ENCODE measurements around the gene RAB7B. TPM values are rescaled to one million over a fixed set of nuclear protein-coding genes. Genes with fewer than 3 reads are reported as not detected.
A peak's percentile ranks its signal among the peaks of the same experiment; 100 is the strongest.

The RAB7B gene
- total RNA-seq, 1 experiment from 2014 or later, result 0.55 TPM

- no peak overlapping the region for H3K27ac ChIP-seq
- no peak for DNase-seq (ENCODE audit: low read depth in 1 of 2, low spot score in 2 of 2)
- no peaks in the 10 kb centered on the region for H3K36me3 ChIP-seq
- H3K9me3 ChIP-seq (replicated peaks), result no peaks in the 10 kb centered on the region
- H3K4me1 ChIP-seq (replicated peaks), result no peaks in the 10 kb centered on the region
- H3K27me3 ChIP-seq (replicated peaks), result peaks cover 3% of the 10 kb centered on the region; the same call in 1 of the 2 replicates
- no peak overlapping the region for H3K4me3 ChIP-seq
Measured at GRCh38 chr1:205950826-205951549, 52.2 kb downstream of the RAB7B start.

DNA sequence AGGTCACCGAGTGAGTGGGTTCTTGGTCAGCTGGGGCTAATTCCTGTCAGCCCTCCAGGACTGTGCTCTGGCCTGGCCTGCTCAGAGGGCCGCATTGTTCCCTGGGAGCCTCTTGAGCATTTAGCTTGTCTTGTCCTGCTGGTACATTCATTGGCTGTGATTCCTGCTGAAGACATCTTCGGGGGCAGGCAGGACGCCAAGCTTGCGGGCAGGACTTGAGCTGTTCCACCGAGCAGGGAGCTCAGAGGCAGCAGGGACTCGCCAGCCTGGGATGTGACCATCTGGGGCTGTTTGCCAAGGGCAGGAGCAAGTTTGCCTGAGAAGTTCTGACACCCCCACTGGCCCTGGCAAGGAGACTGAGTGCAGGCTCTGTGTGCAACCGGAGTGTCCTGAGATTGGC lies 52.9 kb downstream of the RAB7B start:
- Histone ChIP-seq H3K9me3 (replicated peaks) (no peaks in the 10 kb centered on the region), H3K36me3 (no peaks in the 10 kb centered on the region), H3K27me3 (replicated peaks) (peaks cover 6% of the 10 kb centered on the region), H3K4me1 (replicated peaks) (no peaks in the 10 kb centered on the region), H3K4me3 (no peak overlapping the region), H3K27ac (no peak overlapping the region)
- no peak for DNase-seq (ENCODE audit: low read depth in 1 of 2, low spot score in 2 of 2)

GRCh38 chr1:205949753-205950152 lies 53.4 kb downstream of the RAB7B start:
- no peak overlapping the region for H3K27ac ChIP-seq
- no peak overlapping the region for H3K4me3 ChIP-seq
- no peaks in the 10 kb centered on the region for H3K4me1 ChIP-seq (replicated peaks)
- peaks cover 6% of the 10 kb centered on the region for H3K27me3 ChIP-seq (replicated peaks)
- no peak for DNase-seq (ENCODE audit: low read depth in 1 of 2, low spot score in 2 of 2)
- no peaks in the 10 kb centered on the region for H3K9me3 ChIP-seq (replicated peaks)
- no peaks in the 10 kb centered on the region for H3K36me3 ChIP-seq

GRCh38 chr1:205948886-205949285 lies 54.3 kb downstream of the RAB7B start:
- DNase-seq (ENCODE audit: low read depth in 1 of 2, low spot score in 2 of 2), result no peak
- Histone ChIP-seq H3K36me3 (no peaks in the 10 kb centered on the region), H3K27me3 (replicated peaks) (peaks cover 6% of the 10 kb centered on the region), H3K27ac (no peak overlapping the region), H3K9me3 (replicated peaks) (no peaks in the 10 kb centered on the region), H3K4me1 (replicated peaks) (no peaks in the 10 kb centered on the region), H3K4me3 (no peak overlapping the region)

- H3K4me3 ChIP-seq, result no peak overlapping the region
- no peak for DNase-seq (ENCODE audit: low read depth in 1 of 2, low spot score in 2 of 2)
- H3K27me3 ChIP-seq (replicated peaks), result peaks cover 6% of the 10 kb centered on the region
- H3K4me1 ChIP-seq (replicated peaks), result no peaks in the 10 kb centered on the region
- H3K9me3 ChIP-seq (replicated peaks), result no peaks in the 10 kb centered on the region
- H3K27ac ChIP-seq, result no peak overlapping the region
- no peaks in the 10 kb centered on the region for H3K36me3 ChIP-seq
Measured at GRCh38 chr1:205948039-205948438, 55.2 kb downstream of the RAB7B start.

DNA sequence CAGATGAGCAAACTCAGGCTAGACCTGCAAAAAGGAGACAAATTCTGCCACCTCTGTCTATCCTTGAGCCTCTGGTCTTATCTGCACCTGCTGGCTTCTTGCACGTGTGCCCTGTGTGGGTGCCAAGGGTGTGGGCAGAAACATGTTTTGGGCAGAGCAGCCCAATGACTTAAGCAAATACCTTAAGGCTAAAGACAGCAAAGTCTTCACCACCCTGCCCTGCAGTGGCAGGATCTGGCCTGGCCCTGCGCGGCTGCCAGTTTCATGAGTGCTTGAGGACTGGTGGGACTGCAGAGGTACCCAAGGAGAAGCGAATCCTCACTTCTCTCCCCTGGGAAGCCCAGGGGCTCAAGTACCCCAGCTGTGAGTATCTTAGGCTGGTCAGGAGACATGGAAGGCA lies 56.2 kb downstream of the RAB7B start:
- Histone ChIP-seq H3K4me3 (no peak overlapping the region), H3K27ac (no peak overlapping the region), H3K27me3 (replicated peaks) (peaks cover 6% of the 10 kb centered on the region), H3K9me3 (replicated peaks) (no peaks in the 10 kb centered on the region), H3K36me3 (no peaks in the 10 kb centered on the region), H3K4me1 (replicated peaks) (no peaks in the 10 kb centered on the region)
- DNase-seq (ENCODE audit: low read depth in 1 of 2, low spot score in 2 of 2), result no peak

- Histone ChIP-seq H3K36me3 (no peaks in the 10 kb centered on the region), H3K27ac (no peak overlapping the region), H3K4me3 (no peak overlapping the region), H3K4me1 (replicated peaks) (no peaks in the 10 kb centered on the region), H3K27me3 (replicated peaks) (peaks cover 6% of the 10 kb centered on the region), H3K9me3 (replicated peaks) (no peaks in the 10 kb centered on the region)
- DNase-seq (ENCODE audit: low read depth in 1 of 2, low spot score in 2 of 2), result no peak
Measured at GRCh38 chr1:205945069-205945468, 58.1 kb downstream of the RAB7B start.

DNA sequence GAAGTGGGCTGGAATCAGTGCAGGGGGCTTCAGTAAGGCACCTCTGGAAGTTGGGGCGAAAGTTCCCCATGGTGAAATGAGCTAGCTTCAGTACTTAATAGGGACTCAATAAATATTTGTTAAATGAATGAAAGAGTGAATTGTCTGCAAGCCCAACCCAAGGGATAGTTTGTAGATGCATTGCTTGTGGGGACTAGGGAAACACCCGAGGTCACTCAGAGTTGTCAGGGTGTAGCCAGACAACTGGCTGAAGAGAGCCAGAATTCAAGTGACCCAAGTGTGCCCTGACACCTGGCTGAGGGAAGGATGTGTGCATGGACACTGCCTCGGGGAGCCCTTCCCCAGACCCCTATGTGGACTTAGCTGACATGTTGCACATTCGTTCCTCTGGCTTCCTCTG lies 58.7 kb downstream of the RAB7B start:
- Histone ChIP-seq H3K9me3 (replicated peaks) (no peaks in the 10 kb centered on the region), H3K4me3 (no peak overlapping the region), H3K36me3 (no peaks in the 10 kb centered on the region), H3K4me1 (replicated peaks) (no peaks in the 10 kb centered on the region), H3K27me3 (replicated peaks) (peaks cover 6% of the 10 kb centered on the region), H3K27ac (no peak overlapping the region)
- no peak for DNase-seq (ENCODE audit: low read depth in 1 of 2, low spot score in 2 of 2)

DNA sequence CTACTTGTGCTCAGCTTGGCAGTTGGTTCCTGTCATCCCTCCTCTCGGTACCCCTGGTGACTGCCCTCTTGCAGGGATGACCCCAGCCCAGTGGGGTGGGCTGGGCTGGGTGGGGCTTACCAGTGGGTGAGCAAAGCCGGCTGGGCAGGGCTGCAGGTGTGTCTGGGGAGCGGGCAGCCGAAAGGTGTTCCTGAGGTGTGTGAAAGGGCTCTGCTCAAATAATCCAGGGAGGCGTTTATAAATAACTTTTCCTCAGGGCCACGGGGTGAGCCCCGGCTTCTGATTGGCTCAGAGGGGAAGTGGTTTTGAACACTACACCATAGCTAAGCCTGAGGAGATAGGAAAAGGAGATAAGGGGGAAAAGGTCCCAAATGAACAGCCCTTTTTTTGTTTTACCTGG lies 60.0 kb downstream of the RAB7B start, which contains the start of gene SLC26A9:
Gene SLC26A9 (minus strand): TSS at position 212 of the 400 bp plus-strand sequence. CDS start 7,636 bp downstream, outside the sequence.
- Histone ChIP-seq H3K4me1 (replicated peaks) (no peaks in the 10 kb centered on the region), H3K27me3 (replicated peaks) (peaks cover 6% of the 10 kb centered on the region), H3K4me3 (no peak within 1 kb of the TSS), H3K36me3 (no peaks in the 10 kb centered on the region), H3K27ac (no peak within 1 kb of the TSS), H3K9me3 (replicated peaks) (no peaks in the 10 kb centered on the region)
- DNase-seq (ENCODE audit: low read depth in 1 of 2, low spot score in 2 of 2), result no peak

GRCh38 chr1:205942631-205943159 lies 60.5 kb downstream of the RAB7B start:
- Histone ChIP-seq H3K4me1 (replicated peaks) (no peaks in the 10 kb centered on the region), H3K36me3 (no peaks in the 10 kb centered on the region), H3K4me3 (no peak overlapping the region), H3K27me3 (replicated peaks) (peaks cover 6% of the 10 kb centered on the region), H3K27ac (no peak overlapping the region), H3K9me3 (replicated peaks) (no peaks in the 10 kb centered on the region)
- no peak for DNase-seq (ENCODE audit: low read depth in 1 of 2, low spot score in 2 of 2)

- Histone ChIP-seq H3K4me3 (no peak overlapping the region), H3K36me3 (no peaks in the 10 kb centered on the region)
Measured at GRCh38 chr1:205940710-205941109, 62.5 kb downstream of the RAB7B start.

DNA sequence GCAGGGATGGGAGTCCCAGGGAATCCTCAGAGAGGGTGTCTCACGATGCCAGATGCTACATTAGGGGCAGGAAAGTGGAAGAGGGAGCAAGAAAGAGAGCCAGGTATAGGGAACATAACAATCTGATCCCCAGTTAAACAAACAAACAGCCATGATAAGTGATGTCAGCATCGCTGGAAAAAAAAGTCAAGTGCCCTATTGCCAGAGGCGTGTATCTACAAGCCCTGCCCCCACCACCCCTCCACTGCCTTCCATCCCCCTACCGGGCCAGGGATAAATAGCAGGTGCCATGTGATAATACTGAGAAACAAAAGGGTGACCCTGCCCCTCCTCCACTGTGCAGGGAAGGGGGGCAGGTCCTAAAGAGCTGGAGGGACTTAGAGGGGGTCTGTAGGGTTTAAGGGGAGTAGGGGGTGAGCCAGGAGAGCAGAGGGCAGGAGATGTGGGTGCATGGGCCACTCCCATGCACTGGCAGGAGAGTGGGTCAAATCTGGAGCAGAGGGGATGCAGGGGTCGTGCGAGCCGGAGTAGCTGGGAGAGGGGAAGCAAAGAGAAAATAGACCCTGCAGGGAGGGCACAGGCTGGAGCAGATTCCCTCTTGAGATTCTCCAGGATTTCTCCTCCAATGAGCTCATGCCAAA lies 63.4 kb downstream of the RAB7B start:
- H3K27me3 ChIP-seq (replicated peaks), result no peaks in the 10 kb centered on the region; the same call in 1 of the 2 replicates
- no peaks in the 10 kb centered on the region for H3K9me3 ChIP-seq (replicated peaks)
- H3K27ac ChIP-seq, result no peak overlapping the region
- H3K4me3 ChIP-seq, result no peak overlapping the region
- peaks cover 14% of the 10 kb centered on the region for H3K4me1 ChIP-seq (replicated peaks)
- no peak for DNase-seq (ENCODE audit: low read depth in 1 of 2, low spot score in 2 of 2)
- no peaks in the 10 kb centered on the region for H3K36me3 ChIP-seq

More at GRCh38 chr1:205940710-205941109, 62.5 kb downstream of the RAB7B start:
- Histone ChIP-seq H3K27me3 (replicated peaks) (peaks cover 4% of the 10 kb centered on the region), H3K27ac (no peak overlapping the region), H3K9me3 (replicated peaks) (no peaks in the 10 kb centered on the region), H3K4me1 (replicated peaks) (peaks cover 13% of the 10 kb centered on the region)
- no peak for DNase-seq (ENCODE audit: low read depth in 1 of 2, low spot score in 2 of 2)

- DNase-seq (ENCODE audit: low read depth in 1 of 2, low spot score in 2 of 2), result no peak
- Histone ChIP-seq H3K4me1 (replicated peaks) (peaks cover 25% of the 10 kb centered on the region), H3K27me3 (replicated peaks) (no peaks in the 10 kb centered on the region), H3K27ac (no peak overlapping the region), H3K4me3 (no peak overlapping the region), H3K36me3 (no peaks in the 10 kb centered on the region), H3K9me3 (replicated peaks) (no peaks in the 10 kb centered on the region)
Measured at GRCh38 chr1:205938682-205939081, 64.5 kb downstream of the RAB7B start.

GRCh38 chr1:205936846-205937586 lies 66.2 kb downstream of the RAB7B start:
- peaks cover 35% of the 10 kb centered on the region for H3K4me1 ChIP-seq (replicated peaks)
- no peak overlapping the region for H3K4me3 ChIP-seq
- no peaks in the 10 kb centered on the region for H3K27me3 ChIP-seq (replicated peaks)
- no peaks in the 10 kb centered on the region for H3K9me3 ChIP-seq (replicated peaks)
- H3K36me3 ChIP-seq, result no peaks in the 10 kb centered on the region
- no peak overlapping the region for H3K27ac ChIP-seq
- DNase-seq (ENCODE audit: low read depth in 1 of 2, low spot score in 2 of 2), result peak; percentile 56 to 65
